ENCODE data around the gene FGF22.

Gene FGF22

DNA sequence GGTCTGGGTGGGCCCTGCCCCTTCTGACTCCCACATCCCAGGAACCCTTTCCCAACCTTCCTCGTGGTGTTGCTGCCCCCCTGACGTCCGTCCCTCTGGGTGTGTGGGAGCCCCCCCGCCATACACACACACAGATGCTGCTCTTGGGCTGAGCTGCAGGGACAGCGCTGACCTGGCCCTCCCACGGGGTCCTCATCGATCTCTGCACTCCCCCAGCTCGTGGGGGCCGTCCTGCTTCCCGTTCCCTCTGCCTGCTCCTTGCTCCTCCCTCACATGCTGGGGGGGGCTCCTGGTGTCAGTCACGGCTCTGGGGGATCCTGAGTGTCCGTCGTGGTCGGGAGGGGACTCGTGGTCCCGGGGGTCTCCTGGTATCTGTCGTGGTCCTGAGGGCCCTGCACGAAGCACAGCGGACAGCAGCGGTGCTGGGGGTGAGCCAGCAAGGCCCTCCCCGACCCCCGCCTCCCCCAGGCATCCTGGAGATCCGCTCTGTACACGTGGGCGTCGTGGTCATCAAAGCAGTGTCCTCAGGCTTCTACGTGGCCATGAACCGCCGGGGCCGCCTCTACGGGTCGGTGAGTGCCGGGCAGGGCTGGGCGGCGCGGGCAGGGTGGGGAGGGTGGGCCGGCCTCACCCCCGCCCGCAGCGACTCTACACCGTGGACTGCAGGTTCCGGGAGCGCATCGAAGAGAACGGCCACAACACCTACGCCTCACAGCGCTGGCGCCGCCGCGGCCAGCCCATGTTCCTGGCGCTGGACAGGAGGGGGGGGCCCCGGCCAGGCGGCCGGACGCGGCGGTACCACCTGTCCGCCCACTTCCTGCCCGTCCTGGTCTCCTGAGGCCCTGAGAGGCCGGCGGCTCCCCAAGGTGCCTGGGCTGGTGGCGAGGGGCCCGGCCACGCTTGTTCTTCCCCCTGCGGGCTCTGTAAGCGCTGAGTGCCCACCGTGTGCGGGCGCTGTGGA lies 3.4 kb downstream of the FGF22 start:
- H3K27ac Mint-ChIP-seq: no peak overlapping the region
- H3K36me3 Mint-ChIP-seq: no peaks in the 10 kb centered on the region
- H3K9me3 Mint-ChIP-seq (ENCODE audit: low read depth): no peaks in the 10 kb centered on the region
- no peak overlapping the region for H3K4me3 Mint-ChIP-seq
- H3K27me3 Mint-ChIP-seq: no peaks in the 10 kb centered on the region
- peaks cover 7% of the 10 kb centered on the region for H3K4me1 Mint-ChIP-seq (ENCODE audit: low read depth)

DNA sequence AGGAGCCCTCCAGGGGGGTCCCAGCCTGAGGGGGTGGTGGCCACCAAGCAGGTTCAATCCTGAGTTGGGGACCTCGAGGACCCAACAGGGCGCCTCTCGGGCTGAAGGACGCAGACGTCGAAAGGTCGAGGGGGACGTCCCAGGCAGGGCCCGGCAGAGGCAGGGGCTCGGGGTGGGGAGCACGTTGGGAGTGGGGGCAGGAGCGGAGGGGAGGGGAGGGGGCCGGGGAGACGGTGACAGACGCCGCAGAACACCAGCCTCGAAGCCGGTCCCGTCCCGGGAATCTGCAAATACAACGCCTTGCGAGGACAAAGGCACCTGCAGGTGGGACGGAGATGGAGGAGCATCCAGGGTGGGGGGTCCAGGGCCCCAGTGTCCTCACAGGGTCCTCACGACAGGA lies 4.1 kb downstream of the FGF22 start:
- Mint-ChIP-seq H3K4me1 (ENCODE audit: low read depth) (peaks cover 7% of the 10 kb centered on the region), H3K4me3 (no peak overlapping the region), H3K27ac (no peak overlapping the region), H3K9me3 (ENCODE audit: low read depth) (no peaks in the 10 kb centered on the region), H3K27me3 (no peaks in the 10 kb centered on the region), H3K36me3 (no peaks in the 10 kb centered on the region)

DNA sequence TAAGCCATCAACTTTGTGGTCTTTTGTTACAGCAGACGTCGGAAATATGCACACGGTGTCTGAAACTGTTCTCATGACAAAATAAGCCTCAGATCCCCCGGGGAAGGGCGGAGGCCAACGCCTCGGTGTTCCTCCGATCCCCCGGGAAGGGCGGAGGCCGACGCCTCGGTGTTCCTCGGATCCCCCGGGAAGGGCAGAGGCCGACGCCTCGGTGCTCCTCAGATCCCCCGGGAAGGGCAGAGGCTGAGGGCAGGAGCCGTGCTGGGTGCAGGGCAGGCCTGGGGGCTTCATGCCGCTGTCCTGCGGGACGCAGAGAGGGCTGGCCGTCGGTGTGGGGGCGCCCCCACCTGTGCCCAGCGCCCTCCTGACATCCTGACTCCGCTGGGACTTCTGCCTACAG lies 4.7 kb downstream of the FGF22 start:
- Mint-ChIP-seq H3K36me3 (no peaks in the 10 kb centered on the region), H3K27me3 (no peaks in the 10 kb centered on the region), H3K27ac (no peak overlapping the region), H3K9me3 (ENCODE audit: low read depth) (no peaks in the 10 kb centered on the region), H3K4me1 (ENCODE audit: low read depth) (peaks cover 3% of the 10 kb centered on the region), H3K4me3 (no peak overlapping the region)

DNA sequence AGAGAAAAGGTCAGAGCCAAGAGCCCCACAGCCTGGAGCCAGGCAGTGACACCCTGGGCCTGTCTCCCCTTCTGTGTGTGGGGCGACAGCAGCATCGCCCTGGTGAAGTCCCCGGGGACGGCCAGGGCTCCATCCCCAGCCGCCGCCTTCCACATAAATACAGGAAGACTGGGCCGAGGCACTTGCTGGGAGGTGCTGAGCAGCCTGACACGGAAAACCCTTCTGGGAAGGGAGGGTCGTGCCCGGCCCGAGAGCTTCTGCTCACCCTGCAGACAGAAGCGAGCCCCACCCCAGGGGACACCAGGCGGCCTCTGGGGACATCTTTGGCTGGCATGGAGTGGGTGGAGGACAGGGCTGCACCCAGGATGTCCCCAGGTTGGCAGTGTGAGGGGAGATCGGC lies 5.1 kb downstream of the FGF22 start:
- Mint-ChIP-seq H3K36me3 (no peaks in the 10 kb centered on the region), H3K4me3 (no peak overlapping the region), H3K4me1 (ENCODE audit: low read depth) (peaks cover 2% of the 10 kb centered on the region), H3K27ac (no peak overlapping the region), H3K9me3 (ENCODE audit: low read depth) (no peaks in the 10 kb centered on the region), H3K27me3 (no peaks in the 10 kb centered on the region)

DNA sequence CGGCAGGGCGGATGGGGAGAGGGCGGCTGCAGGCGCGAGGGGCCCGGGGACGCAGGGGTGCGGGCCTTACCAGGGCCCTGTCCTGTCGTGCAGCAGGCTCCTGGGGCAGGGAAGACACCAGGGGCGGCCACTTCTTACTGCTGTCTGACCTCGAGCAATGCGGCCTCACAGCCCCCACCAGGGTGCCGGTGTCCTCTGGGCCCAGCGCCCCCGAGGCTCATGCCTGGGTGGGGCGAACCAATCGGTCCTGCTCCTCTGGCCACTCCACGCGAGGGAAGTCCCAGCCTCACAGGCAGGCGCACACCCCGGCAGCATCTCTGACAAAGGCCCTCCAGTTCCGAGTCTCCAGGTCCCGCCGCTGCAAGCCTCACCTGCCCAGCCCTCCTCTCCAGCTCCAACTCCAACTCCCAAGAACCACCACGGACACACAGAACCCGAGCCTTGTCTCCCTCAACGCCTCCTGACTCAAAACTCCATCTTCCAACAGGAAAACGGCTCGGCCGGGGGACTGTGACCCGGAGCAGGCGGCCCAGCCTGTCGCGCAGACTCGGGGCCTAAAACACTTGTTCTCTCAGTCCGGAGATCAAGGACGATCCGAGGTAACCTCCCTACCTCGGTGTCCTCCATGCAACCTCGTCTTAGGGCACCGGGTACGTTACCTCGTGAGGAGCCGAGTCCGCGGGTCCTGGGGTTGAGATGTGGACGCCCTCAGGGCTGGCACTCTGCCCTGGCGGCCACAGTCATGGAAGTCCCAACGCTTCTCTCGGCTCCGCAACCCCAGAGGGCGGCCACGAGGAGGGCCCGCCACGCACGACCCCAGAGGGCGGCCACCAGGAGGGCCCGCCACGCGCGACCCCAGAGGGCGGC lies 6.5 kb downstream of the FGF22 start:
- Mint-ChIP-seq H3K9me3 (ENCODE audit: low read depth) (no peaks in the 10 kb centered on the region), H3K4me1 (ENCODE audit: low read depth) (no peaks in the 10 kb centered on the region), H3K27ac (no peak overlapping the region), H3K27me3 (no peaks in the 10 kb centered on the region), H3K4me3 (no peak overlapping the region), H3K36me3 (no peaks in the 10 kb centered on the region)

DNA sequence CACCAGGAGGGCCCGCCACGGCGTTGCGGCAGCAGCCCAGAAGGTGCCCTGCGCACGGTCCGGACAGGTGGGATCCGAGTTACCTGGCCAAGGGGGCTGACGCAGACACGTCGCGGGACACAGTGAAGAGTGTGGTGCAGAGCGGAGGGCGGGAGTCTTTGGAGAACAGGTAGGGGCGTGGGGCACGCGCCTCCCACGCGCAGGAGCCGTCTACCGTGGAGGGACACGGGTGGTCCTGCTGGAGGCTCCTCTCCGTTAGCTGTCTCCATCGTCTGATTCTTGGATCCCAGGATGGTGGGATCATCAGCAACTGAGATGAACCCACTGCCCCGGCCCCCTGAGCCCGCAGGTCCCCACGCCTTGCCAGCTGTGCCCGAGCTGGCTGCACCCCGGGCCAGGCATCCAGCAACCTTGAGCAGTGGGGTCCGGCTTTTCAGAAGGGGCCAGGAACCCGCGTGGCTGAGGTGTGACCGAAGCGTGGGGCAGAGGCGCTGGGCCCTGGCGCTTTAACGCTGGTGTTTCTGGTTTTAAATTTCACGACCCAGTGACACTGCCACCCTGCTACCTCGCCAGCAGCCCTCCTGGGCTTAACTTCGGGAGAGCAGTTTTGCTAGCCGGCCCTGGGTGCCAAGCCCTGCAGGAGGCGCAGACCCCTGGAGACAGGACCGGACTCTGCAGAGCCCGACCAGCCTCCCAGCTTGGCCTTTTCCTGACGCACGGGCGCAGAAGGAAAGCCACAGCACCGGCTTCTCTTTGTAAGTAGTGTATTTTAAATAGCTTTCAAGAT lies 7.3 kb downstream of the FGF22 start:
- no peak overlapping the region for H3K4me3 Mint-ChIP-seq

DNA sequence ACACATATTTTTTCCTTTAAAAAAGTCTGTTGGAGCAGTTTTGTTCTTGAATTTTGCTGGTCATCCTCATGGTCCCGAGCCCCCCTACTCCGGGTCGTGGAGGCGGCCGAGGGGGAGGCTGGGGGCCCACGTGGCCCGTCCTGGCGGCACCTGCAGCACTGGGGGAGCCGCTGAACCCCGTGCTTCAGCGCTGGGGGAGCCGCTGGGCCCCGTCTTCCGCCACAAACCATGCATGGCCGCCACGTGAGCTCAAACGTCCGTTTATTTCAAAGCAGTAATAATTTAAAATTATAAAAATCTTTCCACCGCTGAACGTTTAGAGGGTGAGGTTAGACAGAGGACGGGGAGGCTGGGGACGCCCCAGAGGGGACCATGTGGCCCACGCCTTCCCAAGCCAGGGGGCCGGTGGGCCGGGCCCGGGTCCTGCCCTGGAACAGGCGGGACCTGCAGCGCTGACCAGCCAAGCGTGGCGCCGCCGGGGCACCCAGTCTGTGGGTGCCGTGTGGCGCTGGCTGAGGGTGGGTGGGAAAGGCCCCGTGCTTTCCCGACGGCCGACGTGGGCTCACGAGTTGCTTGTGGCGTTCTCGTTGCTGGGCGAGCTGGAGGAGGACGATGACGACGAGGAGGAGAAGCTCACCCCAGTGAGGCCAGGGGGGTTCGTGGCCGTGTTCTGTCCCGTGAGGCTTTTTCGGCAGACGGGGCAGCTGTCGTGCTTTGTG lies 8.0 kb downstream of the FGF22 start:
- Mint-ChIP-seq H3K9me3 (ENCODE audit: low read depth) (no peaks in the 10 kb centered on the region), H3K27me3 (no peaks in the 10 kb centered on the region), H3K4me1 (ENCODE audit: low read depth) (no peaks in the 10 kb centered on the region), H3K27ac (no peak overlapping the region), H3K36me3 (no peaks in the 10 kb centered on the region), H3K4me3 (no peak overlapping the region)

More for the DNA sequence above, 7.3 kb downstream of the FGF22 start:
- no peaks in the 10 kb centered on the region for H3K36me3 Mint-ChIP-seq
- H3K4me1 Mint-ChIP-seq (ENCODE audit: low read depth): no peaks in the 10 kb centered on the region
- H3K27ac Mint-ChIP-seq: no peak overlapping the region
- H3K27me3 Mint-ChIP-seq: no peaks in the 10 kb centered on the region
- no peaks in the 10 kb centered on the region for H3K9me3 Mint-ChIP-seq (ENCODE audit: low read depth)

DNA sequence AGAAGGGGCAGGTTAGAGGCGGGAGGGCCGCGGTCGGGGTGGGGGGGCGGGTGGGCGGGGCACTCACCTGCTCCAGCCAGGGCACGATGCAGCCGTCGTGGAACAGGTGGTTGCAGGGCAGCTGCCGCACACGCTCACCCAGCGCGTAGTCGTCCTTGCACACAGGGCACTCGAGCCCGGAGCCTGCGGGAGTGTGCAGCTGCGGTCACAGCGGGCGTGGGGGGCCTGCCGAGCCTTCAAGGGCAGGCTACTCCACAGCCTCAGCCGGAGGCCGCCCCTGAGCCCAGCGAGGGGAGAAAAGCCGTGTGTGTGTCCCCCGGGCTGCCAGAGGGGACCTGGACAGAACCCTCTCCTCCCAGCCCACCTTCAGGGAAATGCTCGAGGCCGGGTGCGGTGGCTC lies 8.6 kb downstream of the FGF22 start:
- Mint-ChIP-seq H3K4me3 (no peak overlapping the region), H3K4me1 (ENCODE audit: low read depth) (no peaks in the 10 kb centered on the region), H3K9me3 (ENCODE audit: low read depth) (no peaks in the 10 kb centered on the region), H3K27ac (no peak overlapping the region), H3K27me3 (no peaks in the 10 kb centered on the region), H3K36me3 (no peaks in the 10 kb centered on the region)

DNA sequence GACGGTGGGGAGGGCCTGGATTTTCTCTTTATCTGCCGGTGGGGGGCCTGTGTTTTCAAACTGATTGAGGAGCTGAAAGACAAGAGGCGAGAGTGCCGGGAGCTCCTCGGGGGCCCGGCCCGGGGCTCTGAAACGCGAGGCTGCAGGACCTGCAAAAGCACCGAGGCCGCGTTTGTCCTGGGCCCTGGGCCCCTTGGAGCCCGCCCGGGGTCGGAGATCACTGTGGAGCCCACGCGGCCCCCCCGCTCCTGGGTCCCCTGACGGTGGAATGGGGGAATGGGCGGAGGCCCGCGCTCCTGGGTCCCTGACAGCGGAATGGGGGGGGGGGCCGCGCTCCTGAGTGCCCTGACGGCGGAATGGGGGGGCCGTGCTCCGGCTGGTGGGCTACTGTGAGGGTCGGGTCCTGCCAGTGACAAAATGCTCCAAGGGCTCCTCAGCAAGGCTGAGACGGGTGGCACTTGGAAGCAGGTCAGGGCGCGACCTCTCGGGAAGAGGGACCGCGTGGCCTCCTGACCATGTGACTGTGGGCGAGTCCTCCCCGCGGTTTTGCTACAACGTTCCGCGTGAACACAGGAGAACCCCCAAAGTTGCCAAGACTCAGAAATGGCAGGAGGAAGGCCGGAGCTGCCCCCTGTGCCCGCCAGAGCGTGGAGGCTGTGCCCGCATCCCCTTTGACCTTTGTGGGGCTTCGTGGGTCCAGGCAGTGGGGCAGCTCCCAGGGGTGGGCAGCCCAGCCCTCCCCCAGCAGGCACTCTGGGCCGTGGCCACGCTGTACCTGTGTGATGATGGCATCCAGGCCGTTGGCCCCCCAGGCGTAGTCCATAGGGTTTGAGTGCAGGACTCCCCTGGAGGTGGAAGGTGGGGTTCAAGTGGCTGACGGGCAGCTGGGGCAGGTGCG lies 9.5 kb downstream of the FGF22 start:
- Mint-ChIP-seq H3K27me3 (no peaks in the 10 kb centered on the region), H3K4me1 (ENCODE audit: low read depth) (peaks cover 3% of the 10 kb centered on the region), H3K4me3 (no peak overlapping the region), H3K36me3 (no peaks in the 10 kb centered on the region), H3K9me3 (ENCODE audit: low read depth) (no peaks in the 10 kb centered on the region), H3K27ac (no peak overlapping the region)

DNA sequence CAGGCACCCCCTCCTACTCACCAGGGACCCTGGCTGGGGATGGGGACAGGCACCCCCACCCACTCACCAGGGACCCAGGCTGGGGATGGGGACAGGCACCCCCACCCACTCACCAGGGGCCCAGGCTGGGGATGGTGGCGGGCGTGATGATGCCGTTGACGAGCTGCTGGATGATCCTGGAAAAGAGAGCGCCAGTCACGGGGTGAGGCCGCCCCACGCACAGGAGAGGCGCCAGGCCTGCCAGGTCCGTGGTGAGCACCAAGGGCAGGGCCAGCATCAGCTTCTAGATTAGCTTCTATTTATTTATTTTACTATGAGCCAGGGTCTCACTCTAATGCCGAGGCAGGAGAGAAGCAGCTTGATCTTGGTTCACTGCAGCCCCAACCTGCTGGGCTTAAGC lies 10.4 kb downstream of the FGF22 start:
- no peak overlapping the region for H3K4me3 Mint-ChIP-seq
- H3K27me3 Mint-ChIP-seq: no peaks in the 10 kb centered on the region
- H3K4me1 Mint-ChIP-seq (ENCODE audit: low read depth): peaks cover 4% of the 10 kb centered on the region
- no peaks in the 10 kb centered on the region for H3K36me3 Mint-ChIP-seq
- no peak overlapping the region for H3K27ac Mint-ChIP-seq
- no peaks in the 10 kb centered on the region for H3K9me3 Mint-ChIP-seq (ENCODE audit: low read depth)

DNA sequence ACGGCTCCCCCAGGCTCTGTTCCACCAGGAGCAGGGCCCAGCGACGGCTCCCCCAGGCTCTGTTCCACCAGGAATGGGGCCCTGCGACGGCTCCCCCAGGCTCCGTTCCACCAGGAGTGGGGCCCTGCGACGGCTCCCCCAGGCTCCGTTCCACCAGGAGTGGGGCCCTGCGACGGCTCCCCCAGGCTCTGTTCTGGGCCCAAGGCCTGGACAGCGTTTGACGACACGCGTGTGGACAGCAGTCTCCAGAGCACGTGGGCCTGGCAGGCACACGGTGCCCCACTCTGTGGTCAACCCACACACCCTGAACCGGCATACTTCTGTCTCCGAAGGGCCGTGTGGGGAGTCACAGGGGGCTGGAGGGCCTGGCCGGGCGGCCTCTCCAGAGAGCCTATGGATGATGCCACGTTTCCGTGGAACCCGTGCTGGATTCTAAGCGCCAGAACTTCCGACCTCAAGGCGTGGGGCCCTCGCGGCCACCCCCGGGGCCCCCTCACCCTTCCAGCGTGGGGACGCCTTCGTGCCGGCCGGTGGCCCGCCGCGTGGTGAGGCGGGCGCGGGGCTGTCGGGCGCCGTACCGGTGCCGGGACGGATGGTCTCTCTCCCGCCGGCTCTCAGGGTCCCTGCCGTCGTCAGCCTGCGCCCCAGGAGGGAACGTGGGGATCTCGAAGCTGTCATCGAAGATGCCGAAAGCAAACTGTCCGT lies 11.6 kb downstream of the FGF22 start:
- H3K27ac Mint-ChIP-seq: no peak overlapping the region
- no peaks in the 10 kb centered on the region for H3K27me3 Mint-ChIP-seq
- no peaks in the 10 kb centered on the region for H3K9me3 Mint-ChIP-seq (ENCODE audit: low read depth)
- H3K4me1 Mint-ChIP-seq (ENCODE audit: low read depth): peaks cover 16% of the 10 kb centered on the region
- no peaks in the 10 kb centered on the region for H3K36me3 Mint-ChIP-seq
- no peak overlapping the region for H3K4me3 Mint-ChIP-seq

DNA sequence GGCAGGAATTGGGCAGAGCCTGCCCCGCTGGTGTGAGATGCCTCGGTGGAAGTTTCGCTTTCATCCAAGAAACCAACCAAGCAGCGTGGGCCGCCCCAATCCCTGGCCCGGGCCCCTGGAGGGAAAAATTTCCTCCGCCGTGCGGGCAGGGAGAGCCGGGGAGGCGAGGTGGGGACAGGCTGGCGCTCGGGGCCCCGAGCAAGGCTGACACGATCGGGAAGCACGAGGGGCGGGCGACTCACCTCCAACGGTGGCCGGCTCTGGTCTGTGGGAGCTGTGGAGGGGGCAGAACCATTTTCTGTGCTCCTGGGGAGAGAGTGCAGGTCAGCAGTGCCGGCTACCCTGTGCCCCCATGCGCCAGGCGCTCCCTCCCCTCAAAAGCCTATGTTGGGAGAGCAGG lies 12.3 kb downstream of the FGF22 start:
- Mint-ChIP-seq H3K27ac (no peak overlapping the region), H3K27me3 (no peaks in the 10 kb centered on the region), H3K4me3 (no peak overlapping the region), H3K4me1 (ENCODE audit: low read depth) (peaks cover 18% of the 10 kb centered on the region), H3K9me3 (ENCODE audit: low read depth) (no peaks in the 10 kb centered on the region), H3K36me3 (no peaks in the 10 kb centered on the region)

All from activated naive CD8-positive, alpha-beta T cell (primary cell).